GM23338 (cell line): ENCODE results near the gene KCTD14. TPM values are rescaled to one million over a fixed set of nuclear protein-coding genes. Genes with fewer than 3 reads are reported as not detected.
A peak's percentile ranks its signal among the peaks of the same experiment; 100 is the strongest.

ENCODE experiments used
- ATAC-seq: fragments of 200-7000 bp; cut with Tn5 transposase; 3 replicates; pipeline ENCODE4 v1.9.1; 2020
- DNase-seq: peaks from one replicate; pipeline ENCODE4 v3.0.0-alpha.2; 2015; ENCODE audit warnings: low spot score
- H2AFZ ChIP-seq: fragments of 200-600 bp; sonication (generic); 2 replicates; pipeline ENCODE4 v1.8.0; 2016; ENCODE audit warnings: antibody characterized with exemption, mild to moderate bottlenecking, moderate library complexity
- H3F3A ChIP-seq: fragments of 200-600 bp; sonication (generic); replicated peaks from 2 replicates; pipeline ENCODE4 v1.8.0; 2017; ENCODE audit warnings: antibody characterized with exemption, mixed run types, low read depth
- H3K27ac ChIP-seq: fragments of 200-600 bp; sonication (generic); 2 replicates; pipeline ENCODE4 v1.6.1; 2016; ENCODE audit warnings: low read depth
- H3K27me3 ChIP-seq: fragments of 200-600 bp; sonication (generic); 2 replicates; pipeline ENCODE4 v1.8.0; 2016; ENCODE audit warnings: mild to moderate bottlenecking, mixed run types, moderate library complexity; ENCODE audit not compliant: insufficient read depth
- H3K36me3 ChIP-seq: fragments of 200-600 bp; sonication (generic); 2 replicates; pipeline ENCODE4 v1.8.0; 2016; ENCODE audit warnings: mild to moderate bottlenecking; ENCODE audit not compliant: insufficient read depth
- H3K4me1 ChIP-seq: fragments of 200-600 bp; sonication (generic); 2 replicates; pipeline ENCODE4 v1.8.0; 2016; ENCODE audit warnings: mild to moderate bottlenecking, moderate library complexity; ENCODE audit not compliant: insufficient read depth
- H3K4me2 ChIP-seq: fragments of 200-600 bp; sonication (generic); 2 replicates; pipeline ENCODE4 v1.7.1; 2017; ENCODE audit warnings: mixed run types
- H3K4me3 ChIP-seq: fragments of 200-600 bp; sonication (generic); 2 replicates; pipeline ENCODE4 v1.6.1; 2016; ENCODE audit warnings: mixed run types
- H3K79me2 ChIP-seq: fragments of 200-600 bp; sonication (generic); replicated peaks from 2 replicates; pipeline ENCODE4 v1.8.0; 2017; ENCODE audit warnings: mild to moderate bottlenecking; ENCODE audit not compliant: insufficient read depth
- H3K9me2 ChIP-seq: fragments of 200-600 bp; sonication (generic); 2 replicates; pipeline ENCODE4 v1.8.0; 2017; ENCODE audit not compliant: insufficient read depth
- H4K20me1 ChIP-seq: fragments of 200-600 bp; sonication (generic); replicated peaks from 2 replicates; pipeline ENCODE4 v1.8.0; 2017; ENCODE audit warnings: mild to moderate bottlenecking; ENCODE audit not compliant: insufficient read depth
- H3K27ac Mint-ChIP-seq: 2 replicates; pipeline ENCODE4 v1.8.0; 2020; ENCODE audit warnings: inconsistent platforms, mild to moderate bottlenecking, moderate library complexity, mixed read lengths
- H3K27me3 Mint-ChIP-seq: 3 replicates; pipeline ENCODE4 v1.8.0; 2022; ENCODE audit warnings: low read depth, mild to moderate bottlenecking, moderate library complexity, mixed read lengths, inconsistent platforms; ENCODE audit not compliant: insufficient read depth, poor library complexity
- H3K36me3 Mint-ChIP-seq: 3 replicates; pipeline ENCODE4 v1.8.0; 2021; ENCODE audit warnings: low read depth, mild to moderate bottlenecking, inconsistent platforms, moderate library complexity, mixed read lengths
- H3K4me1 Mint-ChIP-seq: 3 replicates; pipeline ENCODE4 v1.8.0; 2020; ENCODE audit warnings: mild to moderate bottlenecking, inconsistent platforms, mixed read lengths
- H3K4me3 Mint-ChIP-seq: 3 replicates; pipeline ENCODE4 v1.8.0; 2021; ENCODE audit warnings: moderate library complexity, mild to moderate bottlenecking, inconsistent platforms, mixed read lengths
- H3K9me3 Mint-ChIP-seq: 3 replicates; pipeline ENCODE4 v1.8.0; 2020; ENCODE audit warnings: moderate library complexity, mild to moderate bottlenecking, inconsistent platforms, mixed read lengths
- ETS1 ChIP-seq: IDR thresholded peaks from 2 replicates; pipeline ENCODE4 v1.6.1; 2016; ENCODE audit warnings: antibody characterized with exemption
- EZH2 ChIP-seq: fragments of 200-600 bp; sonication (generic); IDR thresholded peaks from one replicate; pipeline ENCODE4 v1.8.0; 2017; ENCODE audit warnings: antibody characterized with exemption, mild to moderate bottlenecking, low read depth; ENCODE audit not compliant: unreplicated experiment
- NANOG ChIP-seq: IDR thresholded peaks from 2 replicates; pipeline ENCODE4 v1.6.1; 2016; ENCODE audit warnings: antibody characterized with exemption, borderline replicate concordance
- POLR2AphosphoS5 ChIP-seq: IDR thresholded peaks from 2 replicates; pipeline ENCODE4 v1.6.1; 2016; ENCODE audit warnings: antibody characterized with exemption, low read depth
- STAT1 ChIP-seq: IDR thresholded peaks from one replicate; pipeline ENCODE4 v1.6.1; 2016; ENCODE audit warnings: antibody characterized with exemption; ENCODE audit not compliant: unreplicated experiment
- ZNF114 ChIP-seq: fragments of 250-450 bp; sonication (Bioruptor Pico); IDR thresholded peaks from 2 replicates; pipeline ENCODE4 v1.5.0; 2020; ENCODE audit warnings: mild to moderate bottlenecking, moderate library complexity
- ZNF331 ChIP-seq: fragments of 250-450 bp; sonication (Bioruptor Pico); IDR thresholded peaks from 2 replicates; pipeline ENCODE4 v1.5.0; 2020; ENCODE audit warnings: low read depth, mild to moderate bottlenecking, moderate library complexity
- polyA plus RNA-seq: library from polyadenylated mRNA; unstranded; fragments of >200 nt; fragmentation: Nextera tagmentation; extraction: Ambion mirVana; gene quantifications from 2 replicates; pipeline ENCODE4 v1.2.1, GENCODE V29; 2016
- total RNA-seq: library from RNA; depleted of rRNA; stranded (reverse); fragments of >200 nt; shearing (Covaris generic); gene quantifications from 2 replicates; pipeline ENCODE4 v1.2.3, GENCODE V29; 2014
- TF ChIP-seq, protein P1 (sequence below), 2 experiments: fragments of 200-600 bp in 1 of 2; sonication (generic) in 1 of 2; conservative IDR thresholded peaks; 2 replicates each; pipeline versions ENCODE4 v1.5.1 to v1.6.1; 2016 to 2017; ENCODE audit warnings: antibody characterized with exemption in 2 of 2, low read depth in 2 of 2, mild to moderate bottlenecking in 2 of 2, moderate library complexity in 1 of 2
- TF ChIP-seq, protein P2 (sequence below): IDR thresholded peaks from one replicate; pipeline ENCODE4 v1.6.1; 2018; ENCODE audit warnings: antibody characterized with exemption; ENCODE audit not compliant: unreplicated experiment

KCTD14 gene
- total and polyA plus RNA-seq, 2 experiments from 2014 or later = 5.9 to 19.1 TPM

DNA sequence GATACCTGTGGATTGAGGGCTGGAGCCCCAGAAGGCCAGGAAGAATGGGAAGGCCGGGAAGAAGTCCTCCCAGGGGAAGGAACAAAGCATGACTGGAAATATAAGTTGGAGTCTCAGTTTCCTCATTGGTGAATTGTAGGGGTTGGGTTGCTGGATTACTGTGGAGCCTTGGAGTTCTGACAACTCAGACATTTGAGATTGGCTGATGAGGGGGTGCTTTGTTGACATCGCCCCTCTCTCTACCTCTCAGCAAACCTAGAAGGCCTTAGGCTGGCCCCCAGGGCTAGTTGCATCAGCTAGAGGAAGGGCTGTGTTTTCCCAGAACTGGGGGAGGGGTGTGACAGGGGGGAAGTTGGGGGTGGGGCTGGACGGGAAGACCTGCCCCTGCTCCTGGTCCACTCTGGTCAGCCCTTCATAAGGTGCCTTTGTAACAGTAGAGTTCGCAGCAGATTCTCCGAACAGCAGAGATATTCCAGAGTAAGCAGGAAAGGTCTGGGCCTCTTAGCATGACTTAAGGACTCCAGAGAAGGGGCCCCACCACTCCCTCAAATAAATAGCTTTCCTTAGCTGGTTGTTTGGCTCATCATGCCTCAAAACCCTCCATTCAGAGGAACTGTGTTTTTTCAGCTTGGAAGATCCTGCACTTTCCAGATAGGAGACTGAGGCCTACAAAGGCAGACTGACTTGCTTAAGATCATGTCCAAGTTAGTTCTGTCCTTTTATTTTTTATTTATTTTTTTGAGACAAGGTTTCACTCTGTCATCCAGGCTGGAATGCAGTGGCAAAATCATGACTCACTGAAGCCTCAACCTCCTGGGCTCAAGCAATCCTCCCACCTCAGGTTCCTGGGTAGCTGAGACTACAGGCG, 28.1 kb upstream of the KCTD14 start:
- H3K4me1 Mint-ChIP-seq = peaks cover 21% of the 10 kb centered on the region
- peak overlapping the region; percentile 18; the same call in 1 of the 3 replicates for H3K4me3 Mint-ChIP-seq
- Histone ChIP-seq H3F3A (no peaks in the 10 kb centered on the region), H3K4me1 (peaks cover 13% of the 10 kb centered on the region; the same call in 1 of the 2 replicates), H2AFZ (peak overlapping the region; percentile 80), H3K4me2 (peak overlapping the region; percentile 38), H3K4me3 (0 out of 2 replicates have a peak overlapping the region, but pooled peaks have one; percentile 16), H3K79me2 (no peaks in the 10 kb centered on the region), H3K36me3 (no peaks in the 10 kb centered on the region), H4K20me1 (no peaks in the 10 kb centered on the region), H3K27ac (peak overlapping the region; percentile 83), H3K9me2 (peaks cover 7% of the 10 kb centered on the region; the same call in 1 of the 2 replicates), H3K27me3 (no peaks in the 10 kb centered on the region)
- peak overlapping the region; percentile 96 for H3K27ac Mint-ChIP-seq
- DNase-seq (peak; percentile 72), ATAC-seq (peak; percentile 46)
- TF ChIP-seq ETS1 = peak; percentile 26; the same call in 1 of the 2 replicates
- TF ChIP-seq POLR2AphosphoS5 = 0 out of 2 replicates have a peak, but pooled peaks have one; percentile 31
- no peak for TF ChIP-seq ZNF114 (CRISPR knock-in tag)
- H3K9me3 Mint-ChIP-seq = no peaks in the 10 kb centered on the region
- peaks cover 3% of the 10 kb centered on the region for H3K27me3 Mint-ChIP-seq
- no peaks in the 10 kb centered on the region for H3K36me3 Mint-ChIP-seq

DNA sequence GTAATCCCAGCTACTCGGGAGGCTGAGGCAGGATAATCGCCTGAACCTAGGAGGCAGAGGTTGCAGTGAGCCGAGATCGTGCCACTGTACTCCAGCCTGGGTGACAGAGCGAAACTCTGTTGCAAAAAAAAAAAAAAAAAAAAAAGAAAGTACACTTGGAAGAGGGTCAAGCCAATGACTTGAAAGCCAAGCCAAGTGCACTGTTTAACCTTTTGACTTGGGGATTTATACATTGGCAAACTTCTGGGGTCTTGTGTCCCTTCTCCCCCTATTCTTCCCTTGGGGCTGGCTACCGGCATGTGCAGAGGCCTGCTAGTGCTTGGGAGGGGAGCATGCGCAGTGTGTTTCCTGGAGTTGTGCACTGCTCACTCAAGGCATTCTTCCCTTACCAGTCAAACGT, 26.3 kb upstream of the KCTD14 start:
- Mint-ChIP-seq H3K27ac (no peak overlapping the region), H3K36me3 (no peaks in the 10 kb centered on the region), H3K9me3 (no peaks in the 10 kb centered on the region), H3K27me3 (peaks cover 6% of the 10 kb centered on the region), H3K4me1 (peaks cover 26% of the 10 kb centered on the region), H3K4me3 (no peak overlapping the region)
- H3K79me2 ChIP-seq = no peaks in the 10 kb centered on the region
- H3K27me3 ChIP-seq = no peaks in the 10 kb centered on the region
- 0 out of 2 replicates have a peak overlapping the region, but pooled peaks have one; percentile 7 for H2AFZ ChIP-seq
- no peak overlapping the region for H3K27ac ChIP-seq
- H4K20me1 ChIP-seq = no peaks in the 10 kb centered on the region
- 0 out of 2 replicates have a peak, but pooled peaks cover 4% of the 10 kb centered on the region for H3F3A ChIP-seq
- no peak overlapping the region for H3K4me3 ChIP-seq
- ATAC-seq = no peak
- H3K36me3 ChIP-seq = no peaks in the 10 kb centered on the region
- H3K4me1 ChIP-seq = peaks cover 13% of the 10 kb centered on the region; the same call in 1 of the 2 replicates
- H3K9me2 ChIP-seq = peaks cover 7% of the 10 kb centered on the region; the same call in 1 of the 2 replicates
- no peak overlapping the region for H3K4me2 ChIP-seq
- no peak for DNase-seq
- TF ChIP-seq, protein P1, sequence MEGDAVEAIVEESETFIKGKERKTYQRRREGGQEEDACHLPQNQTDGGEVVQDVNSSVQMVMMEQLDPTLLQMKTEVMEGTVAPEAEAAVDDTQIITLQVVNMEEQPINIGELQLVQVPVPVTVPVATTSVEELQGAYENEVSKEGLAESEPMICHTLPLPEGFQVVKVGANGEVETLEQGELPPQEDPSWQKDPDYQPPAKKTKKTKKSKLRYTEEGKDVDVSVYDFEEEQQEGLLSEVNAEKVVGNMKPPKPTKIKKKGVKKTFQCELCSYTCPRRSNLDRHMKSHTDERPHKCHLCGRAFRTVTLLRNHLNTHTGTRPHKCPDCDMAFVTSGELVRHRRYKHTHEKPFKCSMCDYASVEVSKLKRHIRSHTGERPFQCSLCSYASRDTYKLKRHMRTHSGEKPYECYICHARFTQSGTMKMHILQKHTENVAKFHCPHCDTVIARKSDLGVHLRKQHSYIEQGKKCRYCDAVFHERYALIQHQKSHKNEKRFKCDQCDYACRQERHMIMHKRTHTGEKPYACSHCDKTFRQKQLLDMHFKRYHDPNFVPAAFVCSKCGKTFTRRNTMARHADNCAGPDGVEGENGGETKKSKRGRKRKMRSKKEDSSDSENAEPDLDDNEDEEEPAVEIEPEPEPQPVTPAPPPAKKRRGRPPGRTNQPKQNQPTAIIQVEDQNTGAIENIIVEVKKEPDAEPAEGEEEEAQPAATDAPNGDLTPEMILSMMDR (conservative IDR thresholded peaks at IDR 0.05; ENCODE audit: low read depth in 2 of 2) = no peak
- TF ChIP-seq ZNF114 (CRISPR knock-in tag) = no peak
- TF ChIP-seq EZH2 = no peak
- TF ChIP-seq, protein P2, sequence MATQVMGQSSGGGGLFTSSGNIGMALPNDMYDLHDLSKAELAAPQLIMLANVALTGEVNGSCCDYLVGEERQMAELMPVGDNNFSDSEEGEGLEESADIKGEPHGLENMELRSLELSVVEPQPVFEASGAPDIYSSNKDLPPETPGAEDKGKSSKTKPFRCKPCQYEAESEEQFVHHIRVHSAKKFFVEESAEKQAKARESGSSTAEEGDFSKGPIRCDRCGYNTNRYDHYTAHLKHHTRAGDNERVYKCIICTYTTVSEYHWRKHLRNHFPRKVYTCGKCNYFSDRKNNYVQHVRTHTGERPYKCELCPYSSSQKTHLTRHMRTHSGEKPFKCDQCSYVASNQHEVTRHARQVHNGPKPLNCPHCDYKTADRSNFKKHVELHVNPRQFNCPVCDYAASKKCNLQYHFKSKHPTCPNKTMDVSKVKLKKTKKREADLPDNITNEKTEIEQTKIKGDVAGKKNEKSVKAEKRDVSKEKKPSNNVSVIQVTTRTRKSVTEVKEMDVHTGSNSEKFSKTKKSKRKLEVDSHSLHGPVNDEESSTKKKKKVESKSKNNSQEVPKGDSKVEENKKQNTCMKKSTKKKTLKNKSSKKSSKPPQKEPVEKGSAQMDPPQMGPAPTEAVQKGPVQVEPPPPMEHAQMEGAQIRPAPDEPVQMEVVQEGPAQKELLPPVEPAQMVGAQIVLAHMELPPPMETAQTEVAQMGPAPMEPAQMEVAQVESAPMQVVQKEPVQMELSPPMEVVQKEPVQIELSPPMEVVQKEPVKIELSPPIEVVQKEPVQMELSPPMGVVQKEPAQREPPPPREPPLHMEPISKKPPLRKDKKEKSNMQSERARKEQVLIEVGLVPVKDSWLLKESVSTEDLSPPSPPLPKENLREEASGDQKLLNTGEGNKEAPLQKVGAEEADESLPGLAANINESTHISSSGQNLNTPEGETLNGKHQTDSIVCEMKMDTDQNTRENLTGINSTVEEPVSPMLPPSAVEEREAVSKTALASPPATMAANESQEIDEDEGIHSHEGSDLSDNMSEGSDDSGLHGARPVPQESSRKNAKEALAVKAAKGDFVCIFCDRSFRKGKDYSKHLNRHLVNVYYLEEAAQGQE = no peak
- TF ChIP-seq ZNF331 = no peak
- TF ChIP-seq STAT1 = no peak
- TF ChIP-seq ETS1 = no peak
- TF ChIP-seq NANOG = no peak
